GM12801 (cell line): Measurements from ENCODE around the gene S100A16.

Experiments used
- CTCF ChIP-seq: IDR thresholded peaks from one replicate; pipeline ENCODE4 v1.5.1; 2011; ENCODE audit warnings: control low read depth; ENCODE audit not compliant: insufficient read length; ENCODE audit errors: extremely low read depth

The S100A16 gene

GRCh38 chr1:153567621-153568366 is 45.1 kb downstream of the S100A16 start:
- TF ChIP-seq CTCF = no peak

- TF ChIP-seq CTCF = no peak
Measured at GRCh38 chr1:153566414-153567371, 46.2 kb downstream of the S100A16 start.

- no peak for TF ChIP-seq CTCF
Measured at GRCh38 chr1:153565529-153566374, 47.2 kb downstream of the S100A16 start, which contains the start of gene S100A2. S100A2 (minus strand) TSS chr1:153565844; CDS start chr1:153563877, 1,967 bp downstream.

GRCh38 chr1:153563991-153564390 is 48.9 kb downstream of the S100A16 start:
- no peak for TF ChIP-seq CTCF

GRCh38 chr1:153563483-153563901 is 49.4 kb downstream of the S100A16 start:
- TF ChIP-seq CTCF = no peak

GRCh38 chr1:153561466-153561985 is 51.4 kb downstream of the S100A16 start:
- no peak for TF ChIP-seq CTCF
